HG03108 (cell line): Measurements from ENCODE around the gene KRTCAP2.

Source experiments
- ATAC-seq: cut with Tn5 transposase; IDR thresholded peaks from one replicate; pipeline ENCODE4 v1.9.1; 2021; ENCODE audit warnings: moderate library complexity; ENCODE audit not compliant: unreplicated experiment

The KRTCAP2 gene

DNA sequence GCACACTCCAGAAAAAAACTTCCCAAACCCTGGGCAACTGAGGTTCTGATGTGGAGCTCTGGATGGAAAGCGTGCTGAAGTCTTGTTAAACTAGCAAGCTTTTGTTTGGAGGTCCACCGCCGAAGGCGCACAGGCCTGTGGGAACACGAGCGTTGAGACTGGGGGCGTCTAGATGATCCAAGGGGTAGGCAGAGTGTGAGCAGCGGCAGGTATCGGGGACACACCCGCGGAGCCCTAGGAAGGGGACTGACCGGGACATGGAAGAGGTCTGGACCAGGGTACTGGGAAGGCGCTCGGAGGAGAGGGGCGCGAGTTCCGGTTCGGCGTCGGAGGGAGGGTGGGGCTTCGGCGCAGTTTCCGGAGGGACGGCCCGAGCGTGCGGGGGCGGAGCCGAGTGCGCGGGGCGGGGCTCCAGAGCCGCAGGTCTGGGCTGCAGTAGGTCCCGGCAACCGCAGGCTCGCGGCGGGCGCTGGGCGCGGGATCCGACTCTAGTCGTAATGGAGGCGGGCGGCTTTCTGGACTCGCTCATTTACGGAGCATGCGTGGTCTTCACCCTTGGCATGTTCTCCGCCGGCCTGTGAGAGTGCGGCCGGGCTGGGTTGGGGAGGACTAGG, 37.6 kb downstream of the KRTCAP2 start, which contains the start of gene SLC50A1:
TSS of gene SLC50A1 (plus strand) at position 438 of the 614 bp plus-strand sequence. CDS start at position 498, 60 bp downstream.
- ATAC-seq = peak; percentile 64

DNA sequence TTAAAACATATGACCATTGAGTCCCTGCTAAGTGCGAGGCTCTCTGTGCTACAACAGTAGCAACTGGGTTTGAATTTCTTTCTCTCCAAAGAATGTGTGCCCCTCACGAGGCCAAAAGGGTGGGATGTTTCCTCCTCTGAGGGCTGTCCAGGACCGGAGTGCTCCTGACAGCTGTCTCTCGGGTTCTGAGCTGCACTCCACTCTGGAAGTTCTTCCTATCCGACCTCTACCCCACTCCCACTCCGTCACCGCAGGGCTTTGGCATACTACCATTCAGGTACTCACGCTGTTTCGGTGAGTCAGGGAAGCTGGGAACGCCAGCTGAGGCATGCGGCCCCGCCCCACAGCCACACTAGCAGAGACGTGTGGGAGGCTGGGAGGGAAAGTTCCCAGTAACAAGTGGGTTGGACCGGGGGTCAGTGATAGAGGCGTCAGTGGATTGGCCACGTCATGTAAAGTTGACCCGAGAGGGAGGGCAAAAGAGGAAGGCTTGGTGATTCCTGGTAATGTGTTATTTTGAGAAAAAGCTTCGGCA, 38.2 kb downstream of the KRTCAP2 start:
- ATAC-seq = no peak

DNA sequence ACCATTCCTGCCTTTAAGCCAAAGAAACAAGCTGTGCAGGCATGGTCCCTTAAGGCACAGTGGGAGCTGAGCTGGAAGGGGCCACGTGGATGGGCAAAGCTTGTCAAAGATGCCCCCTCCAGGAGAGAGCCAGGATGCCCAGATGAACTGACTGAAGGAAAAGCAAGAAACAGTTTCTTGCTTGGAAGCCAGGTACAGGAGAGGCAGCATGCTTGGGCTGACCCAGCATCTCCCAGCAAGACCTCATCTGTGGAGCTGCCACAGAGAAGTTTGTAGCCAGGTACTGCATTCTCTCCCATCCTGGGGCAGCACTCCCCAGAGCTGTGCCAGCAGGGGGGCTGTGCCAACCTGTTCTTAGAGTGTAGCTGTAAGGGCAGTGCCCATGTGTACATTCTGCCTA, 38.8 kb downstream of the KRTCAP2 start:
- no peak for ATAC-seq

DNA sequence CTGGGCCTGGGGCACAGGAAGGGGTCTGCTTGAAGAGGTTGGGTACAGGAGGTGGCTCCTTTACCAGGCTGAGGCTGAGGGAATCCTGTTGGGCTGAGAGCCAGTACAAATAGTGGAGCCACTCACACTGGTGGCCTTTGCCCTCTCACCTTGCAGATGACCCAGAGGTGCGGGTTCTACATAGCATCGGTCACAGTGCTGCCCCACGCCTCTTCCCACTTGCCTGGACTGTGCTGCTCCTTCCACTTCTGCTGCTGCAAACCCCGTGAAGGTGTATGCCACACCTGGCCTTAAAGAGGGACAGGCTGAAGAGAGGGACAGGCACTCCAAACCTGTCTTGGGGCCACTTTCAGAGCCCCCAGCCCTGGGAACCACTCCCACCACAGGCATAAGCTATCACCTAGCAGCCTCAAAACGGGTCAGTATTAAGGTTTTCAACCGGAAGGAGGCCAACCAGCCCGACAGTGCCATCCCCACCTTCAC, 39.3 kb downstream of the KRTCAP2 start:
- ATAC-seq = no peak

DNA sequence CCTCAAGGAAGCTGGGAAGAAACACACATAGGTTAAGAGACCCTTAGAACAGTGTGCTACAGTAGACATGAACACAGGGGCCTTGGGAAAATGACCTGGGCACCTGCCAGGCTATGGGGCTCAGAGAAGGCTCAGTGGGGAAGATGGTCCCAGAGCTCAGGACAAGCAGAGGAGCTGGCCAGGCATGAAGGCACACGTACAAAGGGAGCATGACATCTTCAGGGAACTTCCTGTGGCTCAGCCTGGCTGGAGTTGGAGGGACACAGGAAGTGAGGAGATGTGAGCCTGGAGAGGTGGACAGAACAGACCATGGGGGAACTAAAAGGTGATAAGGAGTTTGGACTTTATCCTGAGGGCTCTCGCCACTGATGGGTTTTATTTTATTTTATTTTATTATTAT, 41.2 kb downstream of the KRTCAP2 start:
- ATAC-seq = no peak

DNA sequence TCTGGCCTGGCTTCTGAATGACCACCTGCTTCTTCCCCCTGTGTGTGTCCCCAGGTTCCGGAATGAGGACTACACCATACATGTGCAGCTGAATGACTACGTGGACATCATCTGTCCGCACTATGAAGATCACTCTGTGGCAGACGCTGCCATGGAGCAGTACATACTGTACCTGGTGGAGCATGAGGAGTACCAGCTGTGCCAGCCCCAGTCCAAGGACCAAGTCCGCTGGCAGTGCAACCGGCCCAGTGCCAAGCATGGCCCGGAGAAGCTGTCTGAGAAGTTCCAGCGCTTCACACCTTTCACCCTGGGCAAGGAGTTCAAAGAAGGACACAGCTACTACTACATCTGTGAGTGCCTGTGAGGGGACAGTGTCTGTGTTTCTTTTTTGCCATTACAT, 41.8 kb downstream of the KRTCAP2 start:
- ATAC-seq = no peak

DNA sequence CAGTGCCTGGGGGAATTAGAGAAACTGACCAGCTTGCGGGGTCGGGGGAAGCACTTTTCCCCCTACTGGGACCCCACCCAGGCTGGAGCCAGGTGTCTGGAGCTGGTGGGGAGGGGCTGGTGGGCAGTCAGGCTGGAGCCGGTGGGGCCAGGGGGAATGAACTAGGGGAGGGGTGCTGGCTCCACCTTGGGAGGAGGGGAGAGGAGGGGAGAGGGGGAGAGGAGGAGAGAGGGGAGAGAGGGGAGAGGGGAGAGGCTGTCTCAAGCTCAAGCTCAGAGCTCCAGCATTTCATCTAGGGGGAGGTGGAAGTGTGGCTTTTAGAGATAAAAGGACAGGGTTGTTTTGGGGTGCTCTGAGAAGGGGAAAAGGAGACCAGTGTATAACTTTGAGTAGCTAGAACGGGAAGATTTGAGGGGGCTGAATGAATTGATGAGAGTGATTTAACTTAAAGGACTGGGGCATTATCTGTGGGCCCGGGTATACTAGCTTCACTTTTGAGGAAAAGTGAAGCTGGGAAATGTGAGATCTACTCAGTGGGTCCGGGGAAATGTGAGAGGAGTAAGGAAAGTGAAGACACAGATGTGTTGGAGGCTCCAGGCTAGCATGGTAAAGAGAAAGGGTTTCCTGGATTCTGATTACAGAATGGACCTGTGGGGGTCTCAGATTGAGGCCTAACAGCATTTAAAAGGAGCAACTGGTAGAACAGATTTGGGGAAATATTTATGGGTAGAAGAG, 42.7 kb downstream of the KRTCAP2 start:
- ATAC-seq = no peak

DNA sequence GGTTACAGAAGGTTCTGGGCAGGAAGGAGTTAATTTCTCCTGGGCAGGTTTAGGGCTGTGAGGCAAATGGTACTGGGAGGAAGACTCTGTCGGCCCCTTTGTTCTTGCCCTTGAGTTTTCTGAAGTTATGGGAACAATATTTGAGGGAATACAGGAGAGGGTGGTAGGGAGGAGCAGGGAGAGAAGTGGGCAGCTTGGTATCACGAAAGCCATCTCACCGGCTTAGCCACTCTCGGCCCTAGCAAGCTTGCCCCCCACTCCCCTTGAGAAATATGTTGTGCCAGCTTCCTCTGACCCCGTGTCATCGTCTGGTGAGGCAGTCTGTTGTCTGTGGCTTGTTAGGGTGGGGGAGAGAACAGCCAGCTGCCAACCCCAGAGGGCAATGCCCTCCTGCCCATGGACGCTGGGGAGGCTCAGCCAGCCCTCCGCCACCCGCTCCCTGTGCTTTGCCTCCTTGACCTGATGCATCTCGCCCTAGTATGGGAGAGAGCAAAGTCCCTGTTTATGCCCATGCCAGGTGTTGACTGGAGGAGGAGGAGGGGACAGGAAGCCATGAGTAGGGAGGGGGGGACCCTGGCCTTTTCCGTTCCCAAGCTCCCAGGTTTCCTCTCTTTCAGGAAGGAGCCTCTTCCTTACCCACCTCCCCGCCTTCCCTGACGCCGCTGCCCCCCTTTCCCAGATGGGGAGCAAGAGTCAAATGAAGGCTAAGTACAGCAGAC, 44.2 kb downstream of the KRTCAP2 start:
- ATAC-seq = no peak

DNA sequence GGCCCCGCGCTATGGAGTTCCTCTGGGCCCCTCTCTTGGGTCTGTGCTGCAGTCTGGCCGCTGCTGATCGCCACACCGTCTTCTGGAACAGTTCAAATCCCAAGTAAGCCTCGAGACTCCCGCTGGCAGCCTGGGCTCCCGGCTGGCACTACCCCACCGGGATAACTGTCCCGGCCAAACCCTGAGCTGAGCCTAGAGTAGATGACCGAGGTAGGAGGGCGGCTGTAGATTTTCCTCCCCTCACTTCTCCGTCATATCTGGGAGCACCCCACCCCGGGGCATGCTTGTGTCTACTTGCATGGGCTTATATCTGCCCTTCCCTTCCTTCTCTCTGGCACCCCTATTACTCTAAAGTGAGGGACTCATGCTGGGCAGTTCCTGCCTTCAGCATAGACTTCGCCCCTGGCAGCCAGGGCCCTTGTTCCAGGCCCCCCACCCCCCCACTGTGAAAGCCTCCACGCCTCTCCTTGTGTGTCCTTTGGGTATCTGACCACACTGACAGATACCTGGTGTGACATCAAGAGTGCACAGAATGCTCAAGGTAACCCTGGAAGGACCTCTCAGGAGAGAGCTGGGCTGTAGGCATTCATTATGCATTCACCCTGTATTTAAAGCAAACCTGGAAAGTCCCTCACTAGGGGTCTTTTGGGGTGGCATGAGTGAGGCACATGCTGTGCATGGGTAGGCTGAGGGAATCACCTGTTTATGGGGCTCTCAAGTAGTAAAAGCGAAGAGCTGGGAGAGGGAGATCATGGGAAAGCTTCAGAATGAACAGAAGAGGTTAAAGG, 44.9 kb downstream of the KRTCAP2 start:
- ATAC-seq = no peak

DNA sequence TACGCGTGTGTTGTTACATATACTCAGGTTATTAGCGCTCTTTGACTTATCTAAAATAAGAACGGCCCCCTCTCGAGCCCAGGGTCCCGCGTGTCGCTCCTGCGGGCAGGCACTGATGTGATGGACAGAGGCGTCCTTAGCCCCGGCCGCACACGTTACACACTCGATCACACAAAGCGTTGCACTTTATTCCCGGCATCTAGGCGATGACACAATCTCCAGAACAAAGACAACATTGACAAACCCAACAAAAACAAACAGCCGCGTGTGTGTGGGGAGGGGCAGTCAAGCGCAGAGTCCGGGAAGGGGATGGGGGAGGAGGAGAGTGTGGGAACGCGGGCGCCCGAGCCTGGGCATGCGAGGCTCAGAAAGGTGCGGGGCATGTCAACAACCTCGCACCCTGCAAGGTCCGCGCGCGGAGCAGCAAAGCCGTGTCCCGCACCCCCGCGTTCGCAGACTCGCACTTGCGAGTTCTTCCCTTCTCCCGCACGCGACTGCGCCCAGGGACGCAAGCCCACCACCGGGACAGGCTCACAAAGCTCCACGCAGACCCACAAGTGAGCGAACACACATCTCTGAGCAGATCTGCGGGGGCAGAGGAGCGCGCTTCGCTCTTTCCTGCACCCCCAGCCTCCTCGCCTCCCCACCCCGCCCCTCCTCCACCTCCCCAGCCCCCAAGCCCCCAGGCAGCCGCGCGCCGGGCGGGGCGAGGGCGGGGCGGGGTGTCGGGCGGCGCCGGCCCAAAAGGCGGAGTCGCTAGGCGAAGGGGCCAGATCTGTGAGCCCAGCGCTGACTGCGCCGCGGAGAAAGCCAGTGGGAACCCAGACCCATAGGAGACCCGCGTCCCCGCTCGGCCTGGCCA, 45.8 kb downstream of the KRTCAP2 start, which contains the start of gene EFNA1:
TSS of gene EFNA1 (plus strand) at position 772 of the 862 bp plus-strand sequence. CDS start 102 bp downstream, outside the sequence.
- no peak for ATAC-seq

DNA sequence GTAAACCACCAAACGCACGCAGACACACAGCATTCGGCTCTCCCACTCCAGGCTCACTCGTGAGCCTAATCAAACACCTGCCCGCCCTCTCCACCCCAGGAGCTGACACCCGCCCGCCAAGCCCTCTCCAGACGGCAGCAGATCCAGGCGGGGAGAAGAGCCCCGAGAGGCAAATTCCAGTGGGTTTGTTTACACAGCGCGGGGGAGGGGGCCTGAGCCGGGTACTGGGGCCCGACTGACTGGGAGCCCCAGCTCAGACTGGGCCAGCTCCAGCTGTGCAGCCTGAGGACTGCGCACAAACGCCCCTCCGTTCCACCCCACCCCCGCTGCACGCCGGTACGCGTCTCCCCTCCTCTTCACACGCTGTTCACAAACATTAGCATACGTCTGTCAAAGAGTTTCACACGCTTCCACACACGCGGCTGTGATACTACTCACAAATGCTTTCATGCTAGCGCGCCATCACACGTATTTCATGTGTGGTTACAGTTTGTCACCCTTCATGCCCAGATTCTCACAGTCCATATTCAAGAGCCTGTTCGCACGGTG, 46.5 kb downstream of the KRTCAP2 start:
- no peak for ATAC-seq

DNA sequence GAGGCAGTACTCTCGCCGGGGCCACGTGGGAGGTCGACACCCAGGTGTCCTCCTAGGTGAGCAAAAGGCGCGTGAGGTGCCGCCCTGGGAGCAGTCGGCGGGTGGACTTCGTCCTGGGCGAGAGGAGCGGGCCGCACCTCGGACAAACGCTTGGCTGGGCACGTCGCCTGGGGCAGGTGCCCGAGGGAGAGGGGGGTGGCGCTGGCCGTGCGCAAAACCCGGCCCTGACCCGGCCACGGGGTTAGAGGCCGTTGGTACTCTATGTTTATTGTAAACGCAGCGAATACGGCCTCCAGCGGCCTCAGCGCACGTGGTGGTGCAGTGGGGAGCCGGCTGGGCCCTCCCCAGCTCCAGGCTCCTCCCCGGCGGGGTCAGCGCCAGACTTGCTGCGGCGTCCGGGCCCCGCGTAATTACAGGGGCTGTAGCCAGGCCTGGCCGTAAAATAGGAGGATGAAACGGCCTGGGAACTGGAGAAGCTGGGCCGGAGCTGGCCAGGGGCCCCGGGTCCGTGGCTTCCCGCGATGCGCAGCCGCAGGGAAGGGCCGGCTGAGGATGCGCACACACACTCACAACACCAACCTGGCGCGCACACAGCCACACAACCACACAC, 47.1 kb downstream of the KRTCAP2 start:
- no peak for ATAC-seq

DNA sequence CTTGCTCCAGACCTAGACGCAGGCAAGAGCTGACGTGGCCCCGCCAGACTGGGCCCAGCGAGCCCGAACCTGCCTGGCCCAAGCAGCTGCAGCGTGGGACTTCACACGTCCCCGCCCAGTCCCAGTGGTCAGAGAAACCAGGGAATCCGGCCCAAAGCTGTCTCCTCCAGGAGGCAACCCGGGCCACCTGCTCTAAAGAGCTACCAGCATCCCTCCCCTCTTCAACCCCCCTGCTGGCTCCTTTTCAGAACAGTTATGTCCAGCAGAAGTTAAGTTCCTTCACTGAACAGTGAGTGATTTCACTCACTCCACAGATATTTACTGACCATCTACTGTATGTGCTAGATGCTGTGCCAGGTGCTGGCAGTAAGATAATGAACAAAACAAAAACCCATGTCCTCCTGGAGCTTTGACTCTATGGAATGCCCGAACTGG, 47.6 kb downstream of the KRTCAP2 start:
- ATAC-seq = no peak

DNA sequence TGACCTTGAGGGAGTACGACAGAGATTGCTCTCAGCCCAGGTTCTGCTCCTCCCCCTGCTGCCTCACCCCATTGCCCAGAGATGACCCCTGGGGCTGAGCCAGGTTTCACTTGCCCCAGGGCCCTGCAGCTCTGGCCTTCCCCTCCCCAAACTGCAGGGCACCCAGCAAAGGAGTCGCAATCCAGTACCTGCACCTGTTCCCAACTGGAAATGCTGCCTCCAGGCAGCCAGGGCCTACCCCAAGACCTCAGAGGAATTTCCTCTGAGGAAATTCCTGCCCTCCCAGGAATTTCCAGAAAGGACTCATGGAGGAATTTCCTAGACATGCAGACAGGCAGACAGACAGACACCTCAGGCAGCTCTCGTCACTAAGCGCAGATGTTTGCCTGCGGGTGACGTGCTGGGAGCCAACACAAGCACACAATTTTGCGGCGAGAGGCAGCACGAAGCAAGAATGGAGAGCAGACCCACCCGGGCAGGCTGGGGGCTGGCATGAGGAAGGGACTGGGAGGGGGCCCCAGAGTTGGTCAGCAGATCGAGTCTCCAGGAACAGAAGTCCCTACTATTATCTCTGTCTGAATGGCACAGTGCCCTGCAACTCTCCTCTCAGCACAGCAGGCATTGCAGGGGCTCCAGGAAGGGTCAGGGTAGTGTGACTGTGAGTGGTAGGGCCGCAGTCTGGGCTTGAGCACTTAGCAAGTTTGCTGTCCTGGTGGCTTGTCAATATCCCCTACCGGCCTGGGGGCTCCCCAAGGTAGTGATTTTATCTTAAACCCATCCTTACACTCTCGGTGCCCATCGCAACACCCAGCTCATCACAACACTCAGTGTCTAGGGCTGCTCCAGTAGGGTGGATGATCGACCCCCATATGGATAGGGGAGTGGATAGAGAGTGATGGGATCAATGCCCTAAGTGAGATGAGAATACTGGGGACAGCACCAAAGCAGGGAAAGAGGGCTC, 48.3 kb downstream of the KRTCAP2 start:
- no peak for ATAC-seq

DNA sequence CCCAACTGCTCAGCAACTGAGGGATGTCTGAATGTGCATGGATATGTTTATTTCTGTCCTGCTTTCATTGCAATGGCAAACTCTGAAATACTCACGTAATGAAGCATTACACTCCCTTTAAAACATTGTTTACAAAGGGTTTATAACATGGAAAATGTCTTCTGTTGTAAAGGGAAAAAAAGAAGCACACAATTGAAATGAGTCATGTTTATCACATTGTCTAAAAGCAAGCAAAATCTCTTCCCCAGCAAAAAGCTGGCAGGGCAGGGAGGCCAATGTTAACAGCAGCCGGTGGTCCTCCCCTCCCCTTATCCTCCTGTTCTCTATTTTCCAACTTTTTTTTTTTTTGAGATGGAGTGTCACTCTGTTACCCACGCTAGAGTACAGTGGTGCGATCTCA, 49.3 kb downstream of the KRTCAP2 start:
- ATAC-seq = no peak

DNA sequence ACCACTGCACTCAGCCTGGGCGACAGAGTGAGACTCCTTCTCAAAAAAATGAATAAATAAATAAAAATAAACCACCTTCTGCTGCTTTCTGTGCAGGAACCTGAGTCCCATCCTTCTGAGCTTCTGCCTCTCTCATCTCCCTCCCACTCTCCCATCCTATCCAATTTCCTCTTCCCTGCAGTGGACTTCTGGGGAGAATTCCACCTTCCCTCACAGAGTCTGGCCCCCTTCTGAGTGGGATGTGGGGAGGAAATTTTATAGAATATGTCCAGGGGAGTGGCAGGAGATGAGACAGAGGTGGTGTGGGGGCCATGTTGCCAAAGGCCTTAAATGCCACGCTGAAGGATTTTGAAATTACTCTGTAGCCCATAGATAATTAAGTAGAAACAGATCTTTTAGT, 50.8 kb downstream of the KRTCAP2 start:
- no peak for ATAC-seq

DNA sequence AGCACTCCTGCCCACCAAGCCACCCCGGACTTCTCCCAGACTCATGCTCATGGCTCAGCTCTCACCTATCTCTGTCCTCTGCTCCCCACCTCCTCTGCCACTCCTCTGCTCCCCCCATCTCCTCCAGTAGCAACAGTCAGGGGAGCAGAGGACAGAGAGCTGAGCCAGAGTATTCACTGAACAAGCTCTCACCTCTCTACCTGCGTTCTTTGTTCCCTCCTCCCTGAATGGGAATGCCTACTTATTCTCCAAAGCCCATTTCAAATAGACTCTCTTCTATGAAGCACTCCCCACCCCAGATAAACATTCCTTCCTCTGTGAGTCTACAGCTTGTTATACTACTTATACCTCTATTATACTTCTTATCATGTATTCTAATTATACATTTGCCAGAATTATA, 51.9 kb downstream of the KRTCAP2 start:
- no peak for ATAC-seq

DNA sequence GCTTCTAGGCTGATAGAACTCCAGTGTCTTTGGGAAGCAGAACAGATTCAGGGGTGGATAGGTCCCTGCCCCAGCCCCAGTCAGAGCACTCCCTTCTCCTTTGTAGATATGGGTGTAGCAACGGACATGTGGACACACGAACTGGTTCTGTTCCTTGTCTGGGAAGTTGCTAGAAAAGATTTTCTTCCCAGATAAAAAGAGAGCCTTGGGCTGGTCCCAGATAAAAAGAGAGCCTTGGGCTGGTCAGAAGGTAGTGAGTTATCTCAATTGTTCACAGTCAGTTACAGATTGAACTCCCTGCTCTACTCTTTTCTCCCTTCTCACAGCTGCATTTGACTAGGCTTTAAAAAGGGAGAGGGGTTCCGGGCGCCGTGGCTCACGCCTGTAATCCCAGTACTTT, 52.9 kb downstream of the KRTCAP2 start:
- ATAC-seq = no peak
